ENCODE data around the gene FLNB. TPM values are rescaled to one million over a fixed set of nuclear protein-coding genes. Genes with fewer than 3 reads are reported as not detected.

FLNB gene
- total and polyA plus RNA-seq, 9 of the 15 experiments (the other 6 are each of a cell fraction or from before 2014, with no cell fraction given): 9.4 to 48.1 (median 25.6) TPM

- TF ChIP-seq THAP12 (CRISPR knock-in tag; IDR thresholded peaks at IDR 0.05) (no peak), U2AF2 (optimal IDR thresholded peaks at IDR 0.05; ENCODE audit: low read depth, low read length) (no peak), MAX (CRISPR knock-in tag; IDR thresholded peaks at IDR 0.05) (no peak), STAG1 (CRISPR knock-in tag; IDR thresholded peaks at IDR 0.05; ENCODE audit: borderline replicate concordance) (no peak), ZNF143 (CRISPR knock-in tag; IDR thresholded peaks at IDR 0.05) (no peak)
These were observed 76.7 kb downstream of the FLNB start (continued) for GRCh38 chr3:58084788-58085543.

- Histone ChIP-seq H3K4me3 (no peak overlapping the region), H3K27ac (ENCODE audit: extremely low read depth, low read depth, low read length) (peak overlapping the region; percentile 71), H3K27me3 (ENCODE audit: control insufficient read depth in 2 of 2, insufficient read depth in 2 of 2, low read length in 2 of 2) (no peaks in the 10 kb centered on the region), H3K9me1 (ENCODE audit: control insufficient read depth, insufficient read depth, low read length) (no peaks in the 10 kb centered on the region), H2AFZ (ENCODE audit: low read depth, low read length) (no peak overlapping the region), H3K79me2 (ENCODE audit: control insufficient read depth, insufficient read depth, low read length) (peaks cover 3% of the 10 kb centered on the region; the same call in 2 of the 3 replicates), H4K20me1 (replicated peaks; ENCODE audit: control insufficient read depth, insufficient read depth, low read length) (no peaks in the 10 kb centered on the region), H3K4me2 (ENCODE audit: insufficient read depth, low read length) (peak overlapping the region; percentile 63), H3K9ac (ENCODE audit: insufficient read depth in 1 of 2, low read depth in 2 of 2, low read length in 2 of 2) (peak overlapping the region in 1 of 2 experiments; percentile 6; a peak in 1 of 4 replicates), H3K4me1 (replicated peaks in 1 of 2; ENCODE audit: control insufficient read depth in 2 of 2, insufficient read depth in 2 of 2, low read length in 2 of 2) (peaks cover 9 to 31% of the 10 kb centered on the region in 2 experiments; a peak in 4 of 5 replicates), H3K9me3 (replicated peaks; ENCODE audit: control insufficient read depth, insufficient read depth, low read depth, low read length) (no peaks in the 10 kb centered on the region), H3K36me3 (ENCODE audit: control insufficient read depth, insufficient read depth, low read length) (peaks cover 12% of the 10 kb centered on the region; the same call in 2 of the 3 replicates)
- intact Hi-C loops (cut with micrococcal nuclease) (no loop called here), in situ Hi-C loops (cut with MboI) (no loop called here)
- ATAC-seq (peak; percentile 50), DNase-seq (ENCODE audit: extremely low read depth in 1 of 4, low spot score in 3 of 4) (peak in 1 of 4 experiments; percentile 30), FAIRE-seq (no peak)
- CTCF ChIA-PET (ENCODE audit: low intra/inter-chr PET ratio): no interaction called here
- 15% methylated on average over 5 of the region's 6 CpGs for WGBS (ENCODE audit: insufficient coverage, low coverage, missing lambda C conversion rate)
- POLR2A ChIA-PET: interaction anchor here (0.7 to 0.8 kb wide), 2 partner anchors 14 to 206 kb away, joined by 3 read pairs; no protein-coding TSS in a partner anchor
- TSS peak; percentile 35 for BruUV-seq (replicated peaks)
- TF ChIP-seq E2F6 (IDR thresholded peaks at IDR 0.05; ENCODE audit: borderline replicate concordance in 1 of 2, extremely low read depth in 1 of 2, insufficient read depth in 1 of 2, insufficient read length in 1 of 2, low read depth in 1 of 2, low read length in 1 of 2, poor library complexity in 1 of 2, severe bottlenecking in 1 of 2) (no peak), RBM39 (optimal IDR thresholded peaks at IDR 0.05; ENCODE audit: low read depth, low read length) (no peak), TSC22D4 (tag; IDR thresholded peaks at IDR 0.05) (no peak), HMBOX1 (IDR thresholded peaks at IDR 0.05) (peak; percentile 95), FOXP4 (CRISPR knock-in tag; IDR thresholded peaks at IDR 0.05; ENCODE audit: borderline replicate concordance) (no peak), ARID2 (IDR thresholded peaks at IDR 0.05) (no peak), ZSCAN32 (CRISPR knock-in tag; IDR thresholded peaks at IDR 0.05) (no peak), ZNF354B (CRISPR knock-in tag; IDR thresholded peaks at IDR 0.05) (no peak)
These were observed 77.4 kb downstream of the FLNB start for GRCh38 chr3:58085616-58086015.

Data from K562 (cell line).